IPS-11a (cell line): Measurements from ENCODE around the gene DAZAP1.

ENCODE experiments used
- H3K4me3 ChIP-seq: one replicate; pipeline ENCODE4 v1.5.1; 2013; ENCODE audit warnings: low read depth, low read length, control low read depth

DAZAP1 gene

GRCh38 chr19:1393841-1394240 is 13.5 kb upstream of the DAZAP1 start:
- no peak overlapping the region for H3K4me3 ChIP-seq

- H3K4me3 ChIP-seq: no peak overlapping the region
Observed at GRCh38 chr19:1394252-1395193, 12.9 kb upstream of the DAZAP1 start.

GRCh38 chr19:1395194-1396018 is 12.0 kb upstream of the DAZAP1 start:
- H3K4me3 ChIP-seq: no peak overlapping the region

GRCh38 chr19:1396019-1396767 is 11.2 kb upstream of the DAZAP1 start:
- no peak overlapping the region for H3K4me3 ChIP-seq

- H3K4me3 ChIP-seq: no peak overlapping the region
Observed at GRCh38 chr19:1396768-1397679, 10.4 kb upstream of the DAZAP1 start.

GRCh38 chr19:1397838-1398237 is 9.5 kb upstream of the DAZAP1 start:
- no peak overlapping the region for H3K4me3 ChIP-seq

- H3K4me3 ChIP-seq: no peak overlapping the region
Observed at GRCh38 chr19:1399079-1399478, 8.3 kb upstream of the DAZAP1 start.

GRCh38 chr19:1399745-1400144 is 7.6 kb upstream of the DAZAP1 start:
- H3K4me3 ChIP-seq: no peak overlapping the region

GRCh38 chr19:1400281-1401137 is 6.9 kb upstream of the DAZAP1 start:
- peak overlapping the region; percentile 51 for H3K4me3 ChIP-seq

GRCh38 chr19:1401138-1401888 is 6.1 kb upstream of the DAZAP1 start, which contains the start of gene GAMT:
GAMT (minus strand) TSS chr19:1401542; CDS start chr19:1401476, 66 bp downstream.
- peak within 1 kb of the TSS; percentile 51 for H3K4me3 ChIP-seq

- H3K4me3 ChIP-seq: peak overlapping the region; percentile 51
Observed at GRCh38 chr19:1401889-1402217, 5.5 kb upstream of the DAZAP1 start.

- H3K4me3 ChIP-seq: no peak overlapping the region
Observed at GRCh38 chr19:1402411-1403070, 4.8 kb upstream of the DAZAP1 start.

- peak overlapping the region; percentile 44 for H3K4me3 ChIP-seq
Observed at GRCh38 chr19:1406774-1407527, 435 bp upstream of the DAZAP1 start.

- peak overlapping the region; percentile 68 for H3K4me3 ChIP-seq
Observed at GRCh38 chr19:1408300-1409203, 1.2 kb downstream of the DAZAP1 start.

GRCh38 chr19:1409204-1410005 is 2.0 kb downstream of the DAZAP1 start:
- H3K4me3 ChIP-seq: peak overlapping the region; percentile 68
